ENCODE data around the gene SAMD11.

DNA sequence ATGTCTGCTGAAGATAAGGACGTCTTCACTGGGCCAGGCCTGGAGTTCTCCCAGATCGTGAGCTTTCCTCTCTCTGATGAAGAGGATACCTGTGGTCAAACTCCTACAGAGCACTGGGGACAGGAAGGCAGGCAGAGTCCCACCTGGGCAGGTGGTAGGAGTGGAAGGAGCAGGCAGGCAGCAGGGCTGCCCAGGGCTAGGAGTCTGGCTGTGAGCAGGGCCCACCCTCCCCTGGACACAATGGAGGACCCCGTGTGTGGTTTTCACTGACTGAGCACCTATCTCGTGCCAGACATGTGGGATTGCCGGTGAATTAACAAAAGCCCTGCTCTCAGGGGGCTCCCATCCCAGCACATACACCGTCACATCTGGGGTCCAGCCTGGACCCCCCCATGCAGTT is 4.9 kb upstream of the SAMD11 start:
- no peak for TF ChIP-seq EZH2 (IDR thresholded peaks at IDR 0.05; ENCODE audit: borderline replicate concordance, insufficient read depth, low read depth, low read length, poor library complexity, severe bottlenecking)
- TF ChIP-seq, protein P1, sequence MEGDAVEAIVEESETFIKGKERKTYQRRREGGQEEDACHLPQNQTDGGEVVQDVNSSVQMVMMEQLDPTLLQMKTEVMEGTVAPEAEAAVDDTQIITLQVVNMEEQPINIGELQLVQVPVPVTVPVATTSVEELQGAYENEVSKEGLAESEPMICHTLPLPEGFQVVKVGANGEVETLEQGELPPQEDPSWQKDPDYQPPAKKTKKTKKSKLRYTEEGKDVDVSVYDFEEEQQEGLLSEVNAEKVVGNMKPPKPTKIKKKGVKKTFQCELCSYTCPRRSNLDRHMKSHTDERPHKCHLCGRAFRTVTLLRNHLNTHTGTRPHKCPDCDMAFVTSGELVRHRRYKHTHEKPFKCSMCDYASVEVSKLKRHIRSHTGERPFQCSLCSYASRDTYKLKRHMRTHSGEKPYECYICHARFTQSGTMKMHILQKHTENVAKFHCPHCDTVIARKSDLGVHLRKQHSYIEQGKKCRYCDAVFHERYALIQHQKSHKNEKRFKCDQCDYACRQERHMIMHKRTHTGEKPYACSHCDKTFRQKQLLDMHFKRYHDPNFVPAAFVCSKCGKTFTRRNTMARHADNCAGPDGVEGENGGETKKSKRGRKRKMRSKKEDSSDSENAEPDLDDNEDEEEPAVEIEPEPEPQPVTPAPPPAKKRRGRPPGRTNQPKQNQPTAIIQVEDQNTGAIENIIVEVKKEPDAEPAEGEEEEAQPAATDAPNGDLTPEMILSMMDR (IDR thresholded peaks at IDR 0.05), result no peak
